Stimulated activated CD8-positive, alpha-beta memory T cell treated with anti-CD3 and anti-CD28 coated beads, Interleukin-15, amount 100 ng/mL, for 4 hours (primary cell): ENCODE measurements around the gene ALKBH5.
"Not testable (repeated sequence)": the region's sequence is repeated elsewhere in the genome, so short reads cannot be mapped to it uniquely, and the experiment has no call there.

Experiments
- DNase-seq, 2 donors: peaks; one replicate each; pipeline ENCODE4 v3.0.0-alpha.2; 2020; ENCODE audit warnings: low read depth in 2 of 2

Gene ALKBH5

GRCh38 chr17:18185832-18186626, 2.4 kb downstream of the ALKBH5 start:
- DNase-seq, result no peak

DNA sequence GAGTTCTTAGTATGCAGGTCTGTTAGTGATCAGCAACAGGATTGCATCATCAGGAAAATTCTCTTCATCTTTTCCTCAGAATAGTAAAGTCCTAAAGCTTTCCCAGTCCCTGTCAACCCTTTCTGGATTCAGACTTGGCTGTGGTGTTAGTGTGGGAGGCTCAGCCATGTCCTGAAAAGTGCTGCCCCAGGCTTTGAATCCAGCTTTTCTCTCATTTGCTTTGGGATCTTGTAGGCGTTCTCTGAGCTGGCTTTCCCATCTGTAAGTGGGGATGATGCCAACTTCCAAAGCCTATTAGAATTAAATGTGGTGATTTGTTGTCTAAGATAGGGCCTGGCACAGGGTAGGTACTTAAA, 3.0 kb downstream of the ALKBH5 start:
- DNase-seq, result no peak

DNA sequence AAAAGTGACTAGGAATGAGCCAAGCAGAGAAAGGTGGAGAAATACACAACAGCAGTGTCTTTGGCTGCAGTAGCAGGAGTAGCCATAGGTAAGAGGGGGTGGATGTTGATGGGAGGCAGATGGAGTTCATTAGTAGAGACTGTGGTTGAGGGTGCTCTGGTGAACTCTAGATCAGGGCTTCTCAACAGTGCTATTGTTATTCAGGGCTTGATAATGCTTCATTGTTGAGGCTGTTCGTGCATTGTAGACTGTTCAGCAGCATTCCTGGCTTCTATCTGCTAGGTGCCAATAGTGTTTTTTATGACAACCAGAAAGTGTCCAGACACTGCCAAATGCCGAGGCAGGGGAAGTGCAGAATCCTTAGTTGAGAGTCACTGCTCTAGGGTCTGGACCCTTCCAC, 3.6 kb downstream of the ALKBH5 start:
- no peak for DNase-seq

GRCh38 chr17:18187821-18188761, 4.5 kb downstream of the ALKBH5 start:
- DNase-seq, result no peak

DNA sequence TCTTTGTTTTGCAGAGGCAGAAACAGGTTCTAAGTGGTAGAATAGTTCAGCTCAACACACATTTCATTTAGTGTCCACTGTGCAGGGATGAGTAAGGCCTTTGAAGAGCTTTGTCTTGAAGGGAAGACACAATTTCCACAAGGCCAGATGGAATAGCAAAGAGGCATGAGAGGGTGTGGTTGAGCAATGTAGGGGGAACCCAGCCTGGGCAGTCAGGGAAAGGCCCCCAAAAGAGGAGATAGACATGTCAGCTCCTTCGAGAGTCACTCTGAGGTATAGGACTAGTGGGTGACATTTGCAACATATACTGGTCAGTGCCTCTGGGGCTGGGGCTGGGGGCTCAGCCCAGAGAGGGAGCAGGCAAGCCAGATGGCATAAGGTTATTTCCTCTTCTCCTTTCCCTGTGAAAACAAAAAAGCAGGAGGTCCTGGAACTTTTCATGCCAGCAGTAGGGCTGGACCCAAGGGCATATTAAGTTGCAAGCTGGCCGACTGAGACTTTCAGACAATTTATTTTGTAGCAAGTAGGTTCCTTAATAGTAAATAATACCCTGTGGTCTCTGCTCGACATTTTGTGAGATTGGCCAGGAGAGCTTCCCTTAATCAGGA, 7.1 kb downstream of the ALKBH5 start:
- DNase-seq, result no peak

DNA sequence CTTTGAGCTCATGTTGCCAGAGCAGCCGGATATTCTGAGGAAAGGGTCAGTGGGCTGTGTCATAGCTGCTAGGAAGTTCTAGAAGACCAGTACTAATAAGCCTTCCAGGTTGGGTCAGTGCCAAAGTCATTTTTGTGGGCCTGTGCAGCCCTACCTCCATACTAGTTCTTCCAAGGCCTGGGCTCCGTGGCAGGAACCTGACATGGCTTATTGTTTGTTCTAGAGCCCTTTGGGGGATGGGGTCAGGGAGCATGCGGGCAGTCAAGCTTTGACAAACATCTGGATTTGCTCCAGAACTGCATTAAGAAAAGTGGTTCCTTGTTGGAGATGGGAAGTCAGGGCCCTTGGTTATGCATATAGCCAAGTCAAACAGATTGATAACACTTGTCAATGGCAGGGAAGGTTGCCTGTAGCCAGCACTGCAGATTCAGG, 7.6 kb downstream of the ALKBH5 start:
- no peak for DNase-seq

DNA sequence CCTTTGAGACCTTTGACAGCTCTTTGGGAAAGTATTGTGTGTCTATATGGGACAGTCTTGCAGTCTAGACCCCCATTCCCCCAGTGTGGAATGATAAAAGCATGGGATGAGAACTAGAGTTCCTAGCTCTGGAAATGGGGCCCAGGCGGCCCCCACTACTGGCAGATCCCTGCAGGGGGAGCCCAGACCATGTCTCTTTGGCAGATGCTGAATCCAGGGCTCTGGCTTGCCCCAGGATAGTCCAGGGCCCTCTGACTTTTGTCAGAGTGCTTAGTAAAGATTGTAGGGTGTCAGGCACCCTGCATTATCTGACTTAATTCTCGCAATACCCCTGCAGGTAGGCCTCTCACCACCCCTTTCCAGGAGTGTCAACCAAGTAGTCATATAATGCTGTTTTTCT, 8.3 kb downstream of the ALKBH5 start:
- no peak for DNase-seq

- no peak for DNase-seq
Measured at GRCh38 chr17:18194394-18194793, 10.8 kb downstream of the ALKBH5 start.

- no peak for DNase-seq
Measured at GRCh38 chr17:18194804-18195203, 11.2 kb downstream of the ALKBH5 start.

DNA sequence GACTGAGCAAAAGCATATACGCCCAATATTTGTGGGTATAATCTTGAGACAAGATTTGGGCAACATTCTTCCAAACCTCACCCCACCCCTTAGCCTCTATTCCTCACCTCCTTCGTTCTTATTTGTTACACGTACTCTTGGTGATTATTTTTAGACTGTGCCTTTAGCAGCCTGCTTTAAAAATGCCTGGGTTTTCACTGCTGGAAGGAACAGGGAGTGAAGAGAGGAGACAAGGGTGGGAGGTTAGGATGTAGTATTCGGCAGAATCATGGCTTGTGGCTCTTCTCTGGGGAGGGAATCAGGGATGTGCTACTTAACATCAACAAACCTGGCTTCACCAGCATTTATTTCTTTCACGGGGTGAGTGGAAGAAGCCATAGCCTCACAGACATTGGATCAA, 11.6 kb downstream of the ALKBH5 start:
- DNase-seq, result no peak

GRCh38 chr17:18197535-18198194, 14.0 kb downstream of the ALKBH5 start:
- DNase-seq, result no peak

DNA sequence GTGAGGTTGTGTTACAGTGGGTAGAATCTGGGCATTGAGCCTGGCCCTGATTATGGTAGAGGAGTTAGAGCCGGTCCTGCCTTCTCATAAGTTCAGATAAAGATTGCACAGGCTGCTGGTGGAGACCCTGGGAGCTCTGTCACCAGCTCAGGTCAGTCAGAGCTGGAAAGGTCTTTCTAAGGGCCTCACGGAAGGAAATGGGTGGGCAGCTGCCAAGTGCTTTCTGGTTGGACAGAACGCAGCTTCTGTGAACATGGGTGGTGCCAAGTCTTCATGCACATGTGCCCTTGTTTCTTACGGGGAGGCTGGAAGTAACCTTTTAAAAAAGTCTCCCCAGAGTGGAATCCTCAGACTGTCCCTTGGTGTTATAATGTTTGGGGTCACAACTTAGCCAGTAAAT, 14.9 kb downstream of the ALKBH5 start:
- no peak for DNase-seq

- no peak for DNase-seq
Measured at GRCh38 chr17:18201108-18201507, 17.5 kb downstream of the ALKBH5 start.

DNA sequence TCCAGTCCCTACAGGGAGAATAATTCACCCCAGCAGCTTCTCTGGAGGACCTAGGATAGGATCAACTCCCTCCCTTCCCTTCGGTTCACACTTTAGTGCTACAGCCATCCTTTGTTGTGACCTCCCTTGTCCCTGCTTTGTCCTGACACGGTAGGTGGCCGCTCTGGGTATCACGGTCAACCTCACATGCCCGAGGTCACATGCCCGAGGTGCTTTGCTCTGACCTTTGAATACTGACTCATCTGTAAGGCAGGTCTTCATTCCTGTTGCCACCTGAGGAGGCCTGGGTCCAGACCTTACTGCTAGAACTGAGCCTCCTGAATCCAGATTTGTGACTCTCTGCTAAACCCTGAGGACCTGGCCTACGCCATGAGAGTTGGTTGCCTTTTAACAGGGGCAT, 19.7 kb downstream of the ALKBH5 start:
- no peak for DNase-seq

DNA sequence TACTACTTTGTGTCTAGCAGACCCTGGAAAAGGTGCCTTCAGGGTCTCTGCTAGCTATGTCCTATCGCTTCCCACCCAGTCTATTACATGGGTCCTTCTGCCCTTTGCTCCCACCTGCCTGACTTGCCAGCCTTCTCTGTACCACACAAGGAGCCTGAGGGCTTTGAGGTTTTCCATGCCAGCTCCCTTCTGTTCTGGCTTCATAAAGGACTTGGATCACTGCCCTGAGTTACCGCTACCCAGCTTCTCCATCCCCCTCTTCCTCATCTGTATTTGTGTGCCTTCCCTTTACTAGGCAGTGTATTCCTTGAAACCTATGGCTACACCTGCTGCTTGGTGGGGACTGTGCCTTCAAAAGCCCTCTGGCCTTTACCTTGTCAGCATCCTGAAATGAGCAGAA, 22.2 kb downstream of the ALKBH5 start:
- DNase-seq, result no peak

- DNase-seq, result no peak
Measured at GRCh38 chr17:18206962-18207361, 23.3 kb downstream of the ALKBH5 start.

- no peak for DNase-seq
Measured at GRCh38 chr17:18208092-18208491, 24.5 kb downstream of the ALKBH5 start.

DNA sequence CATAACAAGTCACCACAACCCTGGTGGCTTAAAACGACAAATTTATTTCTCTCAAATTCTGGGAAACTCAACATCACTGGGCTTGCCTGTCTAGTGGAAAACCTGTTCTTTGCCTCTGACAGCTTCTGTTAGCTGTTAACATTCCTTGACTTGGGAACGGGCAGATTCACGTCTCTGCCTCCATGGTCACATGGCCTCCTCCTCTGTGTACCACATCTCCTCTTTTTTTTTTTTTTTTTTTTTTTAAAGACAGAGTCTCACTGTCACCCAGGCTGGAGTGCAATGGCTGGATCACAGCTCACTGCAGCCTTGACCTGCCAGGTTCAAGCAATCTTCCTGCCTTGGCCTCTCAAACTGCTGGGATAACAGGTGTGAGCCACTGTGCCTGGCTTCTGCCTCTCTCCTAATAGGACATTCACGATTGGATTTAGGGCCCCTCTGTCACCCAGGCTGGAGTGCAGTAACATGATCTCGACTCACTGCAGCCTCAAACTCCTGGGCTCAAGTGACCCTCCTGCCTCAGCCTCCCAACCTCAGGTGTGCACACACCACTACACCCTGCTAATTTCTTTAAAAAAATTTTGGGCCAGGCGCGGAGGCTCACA, 30.1 kb downstream of the ALKBH5 start:
- DNase-seq, result no peak

DNA sequence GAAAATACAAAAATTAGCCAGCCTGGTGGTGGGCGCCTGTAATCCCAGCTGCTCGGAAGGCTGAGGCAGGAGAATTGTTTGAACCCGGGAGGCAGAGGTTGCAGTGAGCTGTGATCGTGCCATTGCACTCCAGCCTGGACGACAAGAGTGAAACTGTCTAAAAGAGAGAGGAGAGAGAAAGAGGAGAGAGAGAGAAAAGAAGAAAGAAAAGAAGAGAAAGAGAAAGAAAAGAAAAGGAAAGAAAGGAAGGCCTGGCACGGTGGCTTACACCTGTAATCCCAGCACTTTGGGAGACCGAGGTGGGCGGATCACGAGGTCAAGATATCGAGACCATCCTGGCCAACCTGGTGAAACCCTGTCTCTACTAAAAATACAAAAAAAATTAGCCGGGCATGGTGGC, 33.3 kb downstream of the ALKBH5 start:
- not testable (repeated sequence) for DNase-seq

DNA sequence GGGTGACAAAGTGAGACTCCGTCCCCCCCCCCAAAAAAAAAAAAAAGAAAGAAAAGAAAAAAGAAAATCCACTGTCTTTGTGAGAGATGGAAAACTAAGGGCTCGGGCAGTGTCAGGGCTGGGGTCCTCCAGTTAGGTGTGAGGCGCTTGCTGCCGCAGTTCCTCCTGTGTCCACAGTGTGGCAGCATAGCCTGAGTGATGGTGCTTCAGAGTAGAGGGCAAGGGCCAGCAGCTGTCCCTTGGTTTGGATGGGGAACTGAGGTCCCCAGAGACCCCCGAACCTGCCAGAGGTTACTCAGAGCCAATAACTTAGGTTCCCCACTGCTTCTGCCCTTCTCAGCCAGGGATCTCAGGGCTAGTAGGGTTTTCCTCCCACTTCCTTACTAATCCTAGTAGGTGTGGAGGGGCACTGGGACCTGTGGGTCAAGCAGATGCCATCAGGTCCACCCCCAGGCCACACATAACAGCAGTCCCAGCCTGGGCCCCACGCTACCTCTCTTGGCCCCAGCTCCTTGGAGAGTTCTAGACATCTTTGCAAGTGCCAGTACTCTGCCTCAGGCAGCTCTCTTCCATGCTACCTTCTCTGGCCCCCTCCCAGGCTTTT, 33.9 kb downstream of the ALKBH5 start:
- DNase-seq, result peak; percentile 35 to 48

DNA sequence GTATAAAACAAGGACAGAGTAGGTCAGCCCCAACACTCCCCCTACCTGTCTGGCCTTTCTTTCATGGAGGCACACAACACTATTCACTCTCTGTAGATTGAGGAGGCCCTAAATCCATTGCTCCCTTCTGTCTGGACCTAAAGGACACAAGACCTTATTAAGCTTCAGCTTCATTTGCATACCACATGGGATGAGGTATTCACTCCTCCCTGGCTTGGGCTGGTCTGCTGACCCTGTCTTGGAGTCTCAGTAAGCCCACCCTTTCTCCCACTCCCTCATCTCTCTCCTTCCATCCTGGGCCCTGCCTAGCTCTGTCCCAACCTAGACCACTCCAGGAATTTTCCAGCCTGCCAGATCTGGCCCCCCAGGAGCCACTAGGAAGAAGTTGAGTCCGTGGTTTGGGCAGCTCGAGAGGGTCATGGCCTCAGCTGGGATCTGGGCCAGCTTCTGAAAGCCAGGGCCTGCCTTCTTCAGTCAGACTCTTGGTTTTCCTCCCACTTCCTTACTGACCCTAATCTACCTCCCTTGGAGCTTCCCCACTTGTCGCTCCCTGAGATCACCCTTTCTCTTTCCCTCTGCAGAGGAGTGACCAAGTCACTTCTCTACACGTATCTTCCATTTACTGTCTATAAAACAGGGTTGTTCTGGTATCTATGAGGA, 35.3 kb downstream of the ALKBH5 start:
- DNase-seq, result no peak
